A673 (cell line): ENCODE data around the gene ACOT11. TPM values are rescaled to one million over a fixed set of nuclear protein-coding genes. Genes with fewer than 3 reads are reported as not detected.

Experiments
- BruUV-seq: library from RNA; stranded (reverse); fragments of 400-500 nt; replicated peaks from 2 replicates; lab custom pipeline; 2021; lab: Mats Ljungman, UMichigan
- CTCF ChIA-PET: fragments of 300-600 bp; sonication (Branson Sonifier 250); formaldehyde crosslinking; loops from one replicate; lab custom pipeline; 2022; ENCODE audit warnings: antibody characterized with exemption; lab: Charles Lee
- POLR2A ChIA-PET: fragments of 300-600 bp; sonication (Branson Sonifier 250); formaldehyde crosslinking; loops from one replicate; lab custom pipeline; 2022; ENCODE audit warnings: antibody characterized with exemption; ENCODE audit not compliant: low non-redundant PET; lab: Charles Lee
- DNase-seq: peaks from one replicate; pipeline ENCODE4 v3.0.0-alpha.2; 2015; ENCODE audit warnings: low spot score
- H3K27ac ChIP-seq: fragments of 200-600 bp; sonication (generic); 2 replicates; pipeline ENCODE4 v1.5.1; 2016; ENCODE audit warnings: mixed run types, low read depth, mild to moderate bottlenecking, mixed read lengths, antibody characterized with exemption, low read length; ENCODE audit not compliant: poor library complexity, severe bottlenecking
- H3K27me3 ChIP-seq: fragments of 200-600 bp; sonication (generic); replicated peaks from 2 replicates; pipeline ENCODE4 v1.6.1; 2017; ENCODE audit warnings: mixed run types, low read depth, mild to moderate bottlenecking, mixed read lengths, antibody characterized with exemption, low read length; ENCODE audit not compliant: insufficient read depth, poor library complexity
- H3K36me3 ChIP-seq: fragments of 200-600 bp; sonication (generic); 2 replicates; pipeline ENCODE4 v1.6.1; 2016; ENCODE audit warnings: mixed run types, mild to moderate bottlenecking, mixed read lengths, antibody characterized with exemption, low read length; ENCODE audit not compliant: insufficient read depth, poor library complexity, severe bottlenecking
- H3K4me1 ChIP-seq: fragments of 200-600 bp; sonication (generic); 2 replicates; pipeline ENCODE4 v1.6.1; 2017; ENCODE audit warnings: mixed run types, mild to moderate bottlenecking, mixed read lengths, antibody characterized with exemption, low read length; ENCODE audit not compliant: insufficient read depth, poor library complexity, severe bottlenecking
- H3K4me3 ChIP-seq: fragments of 200-600 bp; sonication (generic); 2 replicates; pipeline ENCODE4 v1.5.1; 2016; ENCODE audit warnings: low read depth, mixed run types, mild to moderate bottlenecking, mixed read lengths, low read length; ENCODE audit not compliant: poor library complexity, severe bottlenecking
- H3K9me3 ChIP-seq: fragments of 200-600 bp; sonication (generic); 2 replicates; pipeline ENCODE4 v1.6.1; 2016; ENCODE audit warnings: mixed run types, low read depth, mild to moderate bottlenecking, mixed read lengths, antibody characterized with exemption, low read length; ENCODE audit not compliant: poor library complexity, severe bottlenecking
- EZH2 ChIP-seq: fragments of 200-600 bp; sonication (generic); IDR thresholded peaks from 2 replicates; pipeline ENCODE4 v1.6.1; 2017; ENCODE audit warnings: borderline replicate concordance, low read depth, mild to moderate bottlenecking, mixed read lengths, antibody characterized with exemption, low read length; ENCODE audit not compliant: poor library complexity, severe bottlenecking
- intact Hi-C: fragments of 100-400 bp; cut with micrococcal nuclease; formaldehyde crosslinking; loops from one replicate; pipeline ENCODE4 v1.10.0; 2022; ENCODE audit not compliant: unreplicated experiment
- total RNA-seq: library from RNA; stranded (reverse); gene quantifications from 2 replicates; pipeline ENCODE4 v1.2.3, GENCODE V29; 2021
- TF ChIP-seq, protein P1 (sequence below): fragments of 300-800, 200-600 bp; sonication (generic); conservative IDR thresholded peaks from 2 replicates; pipeline ENCODE4 v1.5.1; 2017; ENCODE audit warnings: low read depth, mild to moderate bottlenecking, antibody characterized with exemption, low read length, moderate library complexity, mixed read lengths

ACOT11 gene
- total RNA-seq, 1 experiment from 2014 or later = 5.6 TPM

DNA sequence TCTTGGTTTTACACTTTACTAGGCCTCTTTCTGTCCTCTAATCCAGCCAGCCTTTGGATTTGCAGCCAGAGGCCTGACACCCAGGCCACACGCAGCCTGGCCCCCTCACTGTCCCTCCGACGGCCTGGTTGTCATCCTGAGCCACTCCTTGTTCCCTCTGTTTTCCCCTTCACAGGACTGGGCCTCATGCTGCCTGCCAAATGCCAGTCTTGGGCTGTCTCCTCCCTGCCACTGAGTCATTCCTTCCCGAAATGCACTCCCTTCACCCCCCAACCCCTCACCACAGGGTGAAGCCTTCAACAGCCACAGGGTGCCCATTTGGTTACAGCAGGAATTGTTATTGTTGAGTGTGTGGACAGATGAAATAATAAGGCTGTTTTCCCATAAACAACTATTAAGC lies 21.3 kb downstream of the ACOT11 start:
- Histone ChIP-seq H3K36me3 (no peaks in the 10 kb centered on the region), H3K27ac (peak overlapping the region; percentile 22), H3K27me3 (no peaks in the 10 kb centered on the region), H3K4me1 (peaks cover 29% of the 10 kb centered on the region), H3K9me3 (no peaks in the 10 kb centered on the region), H3K4me3 (no peak overlapping the region)
- ChIA-PET CTCF (no interaction called here), POLR2A (no interaction called here)
- peak; percentile 66 for DNase-seq
- no peak for TF ChIP-seq EZH2
- TF ChIP-seq, protein P1, sequence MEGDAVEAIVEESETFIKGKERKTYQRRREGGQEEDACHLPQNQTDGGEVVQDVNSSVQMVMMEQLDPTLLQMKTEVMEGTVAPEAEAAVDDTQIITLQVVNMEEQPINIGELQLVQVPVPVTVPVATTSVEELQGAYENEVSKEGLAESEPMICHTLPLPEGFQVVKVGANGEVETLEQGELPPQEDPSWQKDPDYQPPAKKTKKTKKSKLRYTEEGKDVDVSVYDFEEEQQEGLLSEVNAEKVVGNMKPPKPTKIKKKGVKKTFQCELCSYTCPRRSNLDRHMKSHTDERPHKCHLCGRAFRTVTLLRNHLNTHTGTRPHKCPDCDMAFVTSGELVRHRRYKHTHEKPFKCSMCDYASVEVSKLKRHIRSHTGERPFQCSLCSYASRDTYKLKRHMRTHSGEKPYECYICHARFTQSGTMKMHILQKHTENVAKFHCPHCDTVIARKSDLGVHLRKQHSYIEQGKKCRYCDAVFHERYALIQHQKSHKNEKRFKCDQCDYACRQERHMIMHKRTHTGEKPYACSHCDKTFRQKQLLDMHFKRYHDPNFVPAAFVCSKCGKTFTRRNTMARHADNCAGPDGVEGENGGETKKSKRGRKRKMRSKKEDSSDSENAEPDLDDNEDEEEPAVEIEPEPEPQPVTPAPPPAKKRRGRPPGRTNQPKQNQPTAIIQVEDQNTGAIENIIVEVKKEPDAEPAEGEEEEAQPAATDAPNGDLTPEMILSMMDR = no peak
- intact Hi-C loops = no loop called here
- no TSS peak for BruUV-seq

GRCh38 chr1:54570161-54570560 lies 22.1 kb downstream of the ACOT11 start:
- intact Hi-C loops = no loop called here
- TF ChIP-seq, protein P1 = no peak
- no peak for TF ChIP-seq EZH2
- peaks cover 29% of the 10 kb centered on the region for H3K4me1 ChIP-seq
- CTCF ChIA-PET = no interaction called here
- peak overlapping the region; percentile 68 for H3K27ac ChIP-seq
- H3K27me3 ChIP-seq = no peaks in the 10 kb centered on the region
- no peaks in the 10 kb centered on the region for H3K36me3 ChIP-seq
- BruUV-seq = no TSS peak
- peak; percentile 43 for DNase-seq
- H3K9me3 ChIP-seq = no peaks in the 10 kb centered on the region
- POLR2A ChIA-PET = no interaction called here
- H3K4me3 ChIP-seq = no peak overlapping the region

DNA sequence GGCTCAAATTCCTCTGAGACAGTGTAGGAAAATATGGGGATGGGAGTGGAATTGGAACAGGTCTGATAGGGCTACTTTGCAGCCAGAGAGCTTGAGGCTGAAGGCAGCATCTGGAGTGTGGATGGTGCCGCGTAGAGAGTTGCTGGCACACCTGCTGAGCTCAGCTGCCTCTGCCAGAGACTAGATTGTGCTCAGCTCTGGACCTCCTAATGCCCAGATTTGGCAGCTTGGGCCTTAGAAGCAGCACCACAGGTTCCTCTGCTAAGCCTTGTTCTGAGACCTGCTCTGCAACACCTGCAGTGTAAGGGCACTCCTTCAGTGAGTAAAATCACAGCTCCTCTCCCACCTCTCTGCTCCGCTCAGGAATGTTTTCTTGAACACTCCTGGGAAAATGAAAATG lies 23.3 kb downstream of the ACOT11 start:
- intact Hi-C loops = no loop called here
- POLR2A ChIA-PET = no interaction called here
- no peaks in the 10 kb centered on the region for H3K36me3 ChIP-seq
- TF ChIP-seq, protein P1 = no peak
- no peak for TF ChIP-seq EZH2
- H3K9me3 ChIP-seq = no peaks in the 10 kb centered on the region
- H3K27me3 ChIP-seq = no peaks in the 10 kb centered on the region
- H3K4me1 ChIP-seq = peaks cover 29% of the 10 kb centered on the region
- peak; percentile 56 for DNase-seq
- H3K27ac ChIP-seq = peak overlapping the region; percentile 64
- H3K4me3 ChIP-seq = no peak overlapping the region
- BruUV-seq = no TSS peak
- CTCF ChIA-PET = no interaction called here
